Eye (tissue), 1 donor: ENCODE data around the gene TNPO3.
"Not testable (repeated sequence)": the region's sequence is repeated elsewhere in the genome, so short reads cannot be mapped to it uniquely, and the experiment has no call there.

ENCODE experiments used
- DNase-seq: peaks from one replicate; pipeline ENCODE4 v3.0.0-alpha.2; 2015

Gene TNPO3

DNA sequence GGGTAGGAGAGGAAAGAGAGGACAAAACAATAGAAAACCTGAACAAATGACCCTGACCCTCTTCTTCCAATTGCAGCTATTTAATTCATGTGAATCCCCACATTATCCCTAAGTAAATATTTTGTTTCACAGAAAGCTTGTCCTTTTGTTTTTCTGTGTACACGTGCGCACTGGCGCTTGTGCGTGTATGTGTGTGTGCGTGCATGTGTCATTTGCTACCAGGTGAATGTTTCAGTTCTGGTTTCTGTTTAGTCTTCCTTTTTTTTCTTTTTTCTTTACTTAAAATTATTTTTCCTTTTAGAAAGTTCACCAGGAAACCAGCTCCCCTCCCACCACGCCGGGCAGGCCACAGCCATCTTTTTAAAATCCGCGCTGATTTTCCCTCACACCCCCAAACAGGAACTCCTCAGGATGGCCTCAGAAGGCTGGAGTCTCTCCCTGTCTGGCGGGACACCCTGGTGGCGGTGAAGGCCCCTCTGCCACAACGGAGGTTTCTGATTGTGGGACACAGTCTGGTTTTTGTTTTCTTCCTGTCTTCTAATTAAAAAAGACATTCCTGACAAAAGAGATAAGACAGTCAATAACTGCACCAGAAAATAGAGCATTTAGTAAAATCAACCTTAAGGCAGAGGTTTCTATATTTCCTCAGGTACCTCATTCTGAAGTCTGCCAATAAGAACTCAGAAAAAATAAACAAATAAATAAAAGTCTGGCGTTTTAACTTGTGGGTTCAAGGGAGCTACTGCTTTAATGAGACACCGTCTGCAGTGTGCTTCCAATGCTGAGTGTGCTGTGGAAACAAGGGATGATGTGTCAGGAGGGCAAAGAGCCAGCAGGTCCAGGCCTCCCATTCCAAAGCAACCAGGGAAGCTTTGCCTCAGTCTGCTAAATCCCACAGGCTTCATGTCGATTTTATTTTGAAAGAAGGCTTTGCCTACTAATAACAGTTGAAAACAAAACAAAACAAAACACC is 99.8 kb downstream of the TNPO3 start:
- no peak for DNase-seq

- no peak for DNase-seq
Observed at GRCh38 chr7:128954150-128954549, 100.8 kb downstream of the TNPO3 start.

DNA sequence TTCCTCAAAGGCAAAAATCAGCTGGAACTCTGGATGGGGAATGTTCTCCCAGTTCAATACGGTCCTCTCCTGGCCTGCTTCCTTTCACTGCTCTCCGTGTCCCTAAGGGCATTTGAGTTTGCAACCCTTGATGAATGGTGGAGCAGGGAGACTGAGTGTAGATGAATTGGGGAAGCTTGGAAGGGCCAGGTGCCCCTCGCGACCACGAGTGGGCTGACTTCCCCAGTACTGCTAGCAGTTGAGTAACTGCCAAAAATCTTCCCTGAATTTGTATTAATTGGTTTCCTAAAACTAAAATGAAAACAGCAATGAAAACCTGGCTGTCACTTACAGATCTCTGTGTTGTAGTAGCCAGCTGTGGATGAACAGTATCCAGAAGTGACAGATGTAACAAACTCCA is 103.6 kb downstream of the TNPO3 start:
- DNase-seq: no peak

GRCh38 chr7:128948976-128949760 is 105.7 kb downstream of the TNPO3 start:
- no peak for DNase-seq

DNA sequence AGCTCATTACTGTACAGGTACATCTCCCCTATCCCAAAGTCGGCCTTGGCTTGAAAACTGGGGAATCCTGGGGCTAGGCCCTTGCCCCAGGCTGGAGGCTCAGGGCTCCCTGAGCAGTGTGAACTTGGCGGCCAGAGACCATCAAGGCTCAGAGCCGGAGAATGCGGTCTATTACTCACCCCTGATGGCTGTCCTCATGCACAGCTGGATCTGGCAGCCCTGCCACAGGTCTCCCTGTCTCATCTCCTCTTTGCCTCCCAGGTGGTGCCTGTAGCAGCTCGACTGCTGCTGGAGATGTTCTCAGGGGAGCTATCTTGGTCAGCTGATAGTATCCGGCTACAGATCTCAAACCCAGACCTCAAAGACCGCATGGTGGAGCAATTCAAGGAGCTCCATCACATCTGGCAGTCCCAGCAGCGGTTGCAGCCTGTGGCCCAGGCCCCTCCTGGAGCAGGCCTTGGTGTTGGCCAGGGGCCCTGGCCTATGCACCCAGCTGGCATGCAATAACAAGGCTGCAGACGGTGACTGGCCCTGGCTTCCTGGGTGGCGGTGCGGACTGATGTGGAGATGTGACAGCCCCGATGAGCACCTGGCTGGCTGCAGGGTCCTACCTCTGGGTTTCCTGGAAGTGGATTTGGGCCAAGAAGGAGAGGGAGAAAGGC is 106.5 kb downstream of the TNPO3 start:
- no peak for DNase-seq

GRCh38 chr7:128947854-128948253 is 107.1 kb downstream of the TNPO3 start:
- no peak for DNase-seq

- no peak for DNase-seq
Observed at GRCh38 chr7:128946936-128947830, 107.7 kb downstream of the TNPO3 start.

DNA sequence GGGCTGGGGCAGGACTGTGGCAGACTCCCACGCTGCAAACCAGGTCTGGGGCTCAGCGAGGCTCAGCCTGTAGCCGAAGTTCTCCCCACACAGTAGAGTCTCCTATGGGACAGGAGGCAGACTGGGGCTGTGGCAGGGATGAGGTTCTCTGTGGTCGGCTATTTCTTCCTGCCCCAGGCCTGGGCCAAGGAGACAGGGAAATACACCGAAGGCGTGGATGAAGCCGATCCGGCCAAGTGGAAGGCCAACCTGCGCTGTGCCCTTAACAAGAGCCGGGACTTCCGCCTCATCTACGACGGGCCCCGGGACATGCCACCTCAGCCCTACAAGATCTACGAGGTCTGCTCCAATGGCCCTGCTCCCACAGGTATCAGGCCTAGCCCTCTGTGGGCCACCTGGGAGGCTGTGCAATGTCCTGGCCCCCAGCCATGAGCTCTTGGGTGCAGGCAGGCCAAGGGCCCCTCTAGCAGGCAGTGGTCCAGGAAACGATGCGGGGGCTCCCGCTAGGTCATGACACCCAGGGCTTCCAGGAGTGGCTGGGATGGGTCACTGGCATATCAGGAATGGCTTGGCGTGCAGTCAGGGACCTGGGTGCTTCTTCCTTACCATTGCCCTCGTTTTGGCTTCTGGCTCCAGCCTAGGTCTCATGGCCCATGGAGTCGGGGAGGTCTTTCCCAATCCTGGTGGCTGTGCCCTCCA is 109.1 kb downstream of the TNPO3 start:
- no peak for DNase-seq

GRCh38 chr7:128944487-128945236 is 110.2 kb downstream of the TNPO3 start:
- DNase-seq: no peak

GRCh38 chr7:128943251-128943650 is 111.7 kb downstream of the TNPO3 start:
- not testable (repeated sequence) for DNase-seq

GRCh38 chr7:128941946-128942526 is 112.9 kb downstream of the TNPO3 start:
- DNase-seq: no peak

GRCh38 chr7:128941323-128941890 is 113.5 kb downstream of the TNPO3 start:
- DNase-seq: no peak

- DNase-seq: no peak
Observed at GRCh38 chr7:128940494-128941322, 114.2 kb downstream of the TNPO3 start.

DNA sequence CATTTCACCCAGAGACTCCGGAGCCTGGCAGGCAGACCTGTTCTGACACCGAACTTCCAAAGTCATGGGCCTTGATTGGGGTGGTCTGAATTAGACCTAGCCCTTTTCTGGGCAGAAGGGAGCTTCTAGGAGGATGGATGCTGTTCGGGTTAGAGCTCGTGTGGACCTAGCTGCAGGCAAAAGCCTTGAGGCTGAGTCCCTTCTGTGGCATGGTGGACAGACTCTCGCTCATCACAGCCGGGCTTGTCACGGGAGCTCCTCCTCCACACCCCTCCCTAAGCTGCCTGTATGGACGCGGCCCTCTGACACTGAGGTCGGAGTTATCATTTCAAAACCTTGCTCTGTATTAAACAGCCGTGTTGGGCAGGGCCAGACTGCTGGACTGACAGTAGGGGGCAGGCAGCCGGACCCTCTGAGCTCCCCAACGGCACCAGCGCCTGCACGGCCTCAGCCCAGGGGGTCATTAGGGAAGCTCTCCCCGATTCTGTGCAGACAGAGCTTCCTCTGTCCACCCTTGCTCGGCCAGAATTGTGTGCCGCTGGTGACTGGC is 115.0 kb downstream of the TNPO3 start:
- DNase-seq: no peak

- DNase-seq: no peak
Observed at GRCh38 chr7:128939075-128939860, 115.6 kb downstream of the TNPO3 start.

GRCh38 chr7:128938544-128939074 is 116.3 kb downstream of the TNPO3 start:
- DNase-seq: peak; percentile 43
